SKM-1 treated with dmso at 0.1 percent for 144 hours (cell line): Measurements from ENCODE around the gene RFLNA.
"Not testable (repeated sequence)": the region's sequence is repeated elsewhere in the genome, so short reads cannot be mapped to it uniquely, and the experiment has no call there.

Source experiments
- DNase-seq: peaks from one replicate; lab custom pipeline; 2025; ENCODE audit not compliant: unreplicated experiment; lab: John Stamatoyannopoulos, UW

Gene RFLNA

GRCh38 chr12:124318278-124319020 lies 23.6 kb downstream of the RFLNA start:
- DNase-seq: no peak

GRCh38 chr12:124319368-124320050 lies 24.6 kb downstream of the RFLNA start:
- no peak for DNase-seq

GRCh38 chr12:124321040-124321481 lies 26.2 kb downstream of the RFLNA start:
- DNase-seq: no peak

- no peak for DNase-seq
Observed at GRCh38 chr12:124321556-124322270, 26.8 kb downstream of the RFLNA start.

GRCh38 chr12:124322271-124322998 lies 27.5 kb downstream of the RFLNA start:
- DNase-seq: no peak

GRCh38 chr12:124322999-124323328 lies 28.1 kb downstream of the RFLNA start:
- not testable (repeated sequence) for DNase-seq

- DNase-seq: no peak
Observed at GRCh38 chr12:124323771-124324530, 29.1 kb downstream of the RFLNA start.

GRCh38 chr12:124324803-124325705 lies 30.2 kb downstream of the RFLNA start:
- no peak for DNase-seq

- DNase-seq: no peak
Observed at GRCh38 chr12:124326104-124326503, 31.2 kb downstream of the RFLNA start.

GRCh38 chr12:124326871-124327270 lies 32.0 kb downstream of the RFLNA start:
- DNase-seq: no peak

- DNase-seq: no peak
Observed at GRCh38 chr12:124327362-124328043, 32.6 kb downstream of the RFLNA start.

- DNase-seq: no peak
Observed at GRCh38 chr12:124328116-124328515, 33.2 kb downstream of the RFLNA start.

GRCh38 chr12:124328636-124329035 lies 33.7 kb downstream of the RFLNA start:
- DNase-seq: no peak

- DNase-seq: no peak
Observed at GRCh38 chr12:124332058-124332672, 37.3 kb downstream of the RFLNA start.

GRCh38 chr12:124332900-124333299 lies 38.0 kb downstream of the RFLNA start:
- no peak for DNase-seq

- DNase-seq: no peak
Observed at GRCh38 chr12:124333724-124334123, 38.8 kb downstream of the RFLNA start.

- DNase-seq: no peak
Observed at GRCh38 chr12:124334266-124334665, 39.4 kb downstream of the RFLNA start.

GRCh38 chr12:124334976-124335375 lies 40.1 kb downstream of the RFLNA start:
- DNase-seq: no peak
